ENCODE results near the gene PRAMEF1. TPM values are rescaled to one million over a fixed set of nuclear protein-coding genes. Genes with fewer than 3 reads are reported as not detected.

The PRAMEF1 gene
- total RNA-seq, 2 experiments from 2014 or later = not detected

Other genes with a start within 250 kb of the PRAMEF1 start
- not detected in 2 replicates for gene DHRS3, start 173.2 kb upstream of the PRAMEF1 start, total RNA-seq (2014; rRNA removed; shearing (Covaris generic))
- not detected in 2 replicates for gene DHRS3, start 173.2 kb upstream of the PRAMEF1 start, total RNA-seq (2022)
- gene AADACL4, start 147.3 kb upstream of the PRAMEF1 start, total RNA-seq (2014; rRNA removed; shearing (Covaris generic)) = not detected in 2 replicates
- not detected in 2 replicates for gene AADACL4, start 147.3 kb upstream of the PRAMEF1 start, total RNA-seq (2022)
- gene AADACL3, start 75.3 kb upstream of the PRAMEF1 start, total RNA-seq (2014; rRNA removed; shearing (Covaris generic)) = not detected in 2 replicates
- not detected in 2 replicates for gene AADACL3, start 75.3 kb upstream of the PRAMEF1 start, total RNA-seq (2022)
- not detected in 2 replicates for gene CFAP107, start 45.2 kb upstream of the PRAMEF1 start, total RNA-seq (2014; rRNA removed; shearing (Covaris generic))
- gene CFAP107, start 45.2 kb upstream of the PRAMEF1 start, total RNA-seq (2022) = not detected in 2 replicates
- gene PRAMEF12, start 17.7 kb upstream of the PRAMEF1 start, total RNA-seq (2014; rRNA removed; shearing (Covaris generic)) = not detected in 2 replicates
- not detected in 2 replicates for gene PRAMEF12, start 17.7 kb upstream of the PRAMEF1 start, total RNA-seq (2022)
- gene PRAMEF11, start 40.0 kb downstream of the PRAMEF1 start, total RNA-seq (2014; rRNA removed; shearing (Covaris generic)) = not detected in 2 replicates
- not detected in 2 replicates for gene PRAMEF11, start 40.0 kb downstream of the PRAMEF1 start, total RNA-seq (2022)
- gene HNRNPCL1, start 57.3 kb downstream of the PRAMEF1 start, total RNA-seq (2014; rRNA removed; shearing (Covaris generic)) = not detected in 2 replicates
- not detected in 2 replicates for gene HNRNPCL1, start 57.3 kb downstream of the PRAMEF1 start, total RNA-seq (2022)
- not detected in 2 replicates for gene PRAMEF2, start 65.7 kb downstream of the PRAMEF1 start, total RNA-seq (2014; rRNA removed; shearing (Covaris generic))
- not detected in 2 replicates for gene PRAMEF2, start 65.7 kb downstream of the PRAMEF1 start, total RNA-seq (2022)
- not detected in 2 replicates for gene PRAMEF4, start 94.8 kb downstream of the PRAMEF1 start, total RNA-seq (2014; rRNA removed; shearing (Covaris generic))
- not detected in 2 replicates for gene PRAMEF4, start 94.8 kb downstream of the PRAMEF1 start, total RNA-seq (2022)
- not detected in 2 replicates for gene PRAMEF10, start 106.9 kb downstream of the PRAMEF1 start, total RNA-seq (2014; rRNA removed; shearing (Covaris generic))
- not detected in 2 replicates for gene PRAMEF10, start 106.9 kb downstream of the PRAMEF1 start, total RNA-seq (2022)
- gene PRAMEF7, start 125.2 kb downstream of the PRAMEF1 start, total RNA-seq (2014; rRNA removed; shearing (Covaris generic)) = not detected in 2 replicates
- not detected in 2 replicates for gene PRAMEF7, start 125.2 kb downstream of the PRAMEF1 start, total RNA-seq (2022)
- gene PRAMEF6, start 156.2 kb downstream of the PRAMEF1 start, total RNA-seq (2014; rRNA removed; shearing (Covaris generic)) = not detected in 2 replicates
- gene PRAMEF6, start 156.2 kb downstream of the PRAMEF1 start, total RNA-seq (2022) = not detected in 2 replicates

Data from OCI-LY7 (cell line).